Subcutaneous preadipocyte (primary cell): ENCODE results near the gene SDS. TPM values are rescaled to one million over a fixed set of nuclear protein-coding genes. Genes with fewer than 3 reads are reported as not detected.

Experiments used
- total RNA-seq: library from RNA; depleted of rRNA; stranded (reverse); fragments of >200 nt; gene quantifications from 2 replicates; pipeline ENCODE4 v1.2.3, GENCODE V29; 2012

Gene SDS
- total RNA-seq, result not detected in 2 replicates

GRCh38 chr12:113403435-113404415 is at the start of gene SDS:
Gene SDS, minus strand, starts transcription at chr12:113403887. Its CDS starts 4,179 bp downstream, at chr12:113399708.

GRCh38 chr12:113422030-113422885 is 18.6 kb upstream of the SDS start, which contains the start of gene SDSL:
Gene SDSL, plus strand, starts transcription at chr12:113422380. Its CDS starts 5,603 bp downstream, at chr12:113427983.

GRCh38 chr12:113358381-113359132 is 45.1 kb downstream of the SDS start, which contains the start of gene PLBD2:
Gene PLBD2, plus strand, starts transcription at chr12:113358587. Its CDS starts 14 bp downstream, at chr12:113358601.

Other genes starting within 250 kb of the SDS start
- 47.0 and 61.0 TPM in 2 replicates for gene DDX54, start 218.4 kb downstream of the SDS start, total RNA-seq
- gene RITA1, start 218.2 kb downstream of the SDS start, total RNA-seq, result 18.0 and 18.6 TPM in 2 replicates
- 24.6 and 29.3 TPM in 2 replicates for gene TPCN1, start 182.4 kb downstream of the SDS start, total RNA-seq
- 9.2 and 10.2 TPM in 2 replicates for gene SLC8B1, start 68.8 kb downstream of the SDS start, total RNA-seq
- 33.8 and 37.5 TPM in 2 replicates for gene PLBD2, start 45.3 kb downstream of the SDS start, total RNA-seq
- 2.9 and 3.9 TPM in 2 replicates for gene SDSL, start 18.5 kb upstream of the SDS start, total RNA-seq
- gene LHX5, start 68.0 kb upstream of the SDS start, total RNA-seq, result not detected in 2 replicates